GOT3 (cell line): Measurements from ENCODE around the gene CD6.
"Not testable (repeated sequence)": the region's sequence is repeated elsewhere in the genome, so short reads cannot be mapped to it uniquely, and the experiment has no call there.

Source experiments
- DNase-seq: peaks from one replicate; lab custom pipeline; 2025; ENCODE audit warnings: mixed read lengths; lab: John Stamatoyannopoulos, UW

Gene CD6

GRCh38 chr11:61056571-61056970 lies 85.1 kb downstream of the CD6 start:
- DNase-seq = no peak

- no peak for DNase-seq
Measured at GRCh38 chr11:61056981-61057380, 85.5 kb downstream of the CD6 start.

GRCh38 chr11:61057615-61058014 lies 86.1 kb downstream of the CD6 start:
- DNase-seq = no peak

- DNase-seq = no peak
Measured at GRCh38 chr11:61058583-61059259, 87.2 kb downstream of the CD6 start.

- DNase-seq = no peak
Measured at GRCh38 chr11:61059260-61059752, 87.8 kb downstream of the CD6 start.

GRCh38 chr11:61061081-61061826 lies 89.8 kb downstream of the CD6 start:
- DNase-seq = peak; percentile 38

- DNase-seq = no peak
Measured at GRCh38 chr11:61062181-61062930, 90.9 kb downstream of the CD6 start.

GRCh38 chr11:61065236-61065635 lies 93.8 kb downstream of the CD6 start:
- DNase-seq = not testable (repeated sequence)

GRCh38 chr11:61065955-61066638 lies 94.6 kb downstream of the CD6 start:
- DNase-seq = no peak

GRCh38 chr11:61066645-61067044 lies 95.2 kb downstream of the CD6 start:
- no peak for DNase-seq

GRCh38 chr11:61067782-61068446 lies 96.4 kb downstream of the CD6 start:
- DNase-seq = no peak

- no peak for DNase-seq
Measured at GRCh38 chr11:61068581-61068980, 97.1 kb downstream of the CD6 start.

GRCh38 chr11:61069427-61069826 lies 97.9 kb downstream of the CD6 start:
- DNase-seq = no peak
